Activated CD4-positive, CD25-positive, alpha-beta regulatory T cell treated with anti-CD3 and anti-CD28 coated beads, Interleukin-2, amount 50 U/mL, for 24 hours (primary cell): ENCODE data around the gene RHOT2.

ENCODE experiments used
- ATAC-seq, 2 donors: fragments of 150-1000 bp; cut with Tn5 transposase; one replicate each; pipeline ENCODE4 v1.10.0; 2021; ENCODE audit warnings: mild to moderate bottlenecking in 1 of 2, moderate library complexity in 1 of 2

The RHOT2 gene

GRCh38 chr16:671353-672131, 3.6 kb downstream of the RHOT2 start:
- no peak for ATAC-seq

GRCh38 chr16:672371-672770, 4.4 kb downstream of the RHOT2 start:
- ATAC-seq, result no peak

DNA sequence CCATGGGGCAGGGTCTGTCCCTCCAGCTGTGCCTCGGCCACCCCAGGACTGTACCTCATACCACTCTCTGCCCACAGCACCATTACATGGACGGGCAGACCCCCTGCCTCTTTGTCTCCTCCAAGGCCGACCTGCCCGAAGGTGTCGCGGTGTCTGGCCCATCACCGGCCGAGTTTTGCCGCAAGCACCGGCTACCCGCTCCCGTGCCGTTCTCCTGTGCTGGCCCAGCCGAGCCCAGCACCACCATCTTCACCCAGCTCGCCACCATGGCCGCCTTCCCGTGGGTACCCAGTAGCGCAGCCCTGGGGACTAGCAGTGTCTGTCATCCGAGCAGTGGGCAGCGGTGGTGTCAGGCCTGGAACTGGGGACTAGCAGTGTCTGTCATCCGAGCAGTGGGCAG, 4.9 kb downstream of the RHOT2 start:
- ATAC-seq, result no peak

- no peak for ATAC-seq
Observed at GRCh38 chr16:673399-673991, 5.6 kb downstream of the RHOT2 start.

DNA sequence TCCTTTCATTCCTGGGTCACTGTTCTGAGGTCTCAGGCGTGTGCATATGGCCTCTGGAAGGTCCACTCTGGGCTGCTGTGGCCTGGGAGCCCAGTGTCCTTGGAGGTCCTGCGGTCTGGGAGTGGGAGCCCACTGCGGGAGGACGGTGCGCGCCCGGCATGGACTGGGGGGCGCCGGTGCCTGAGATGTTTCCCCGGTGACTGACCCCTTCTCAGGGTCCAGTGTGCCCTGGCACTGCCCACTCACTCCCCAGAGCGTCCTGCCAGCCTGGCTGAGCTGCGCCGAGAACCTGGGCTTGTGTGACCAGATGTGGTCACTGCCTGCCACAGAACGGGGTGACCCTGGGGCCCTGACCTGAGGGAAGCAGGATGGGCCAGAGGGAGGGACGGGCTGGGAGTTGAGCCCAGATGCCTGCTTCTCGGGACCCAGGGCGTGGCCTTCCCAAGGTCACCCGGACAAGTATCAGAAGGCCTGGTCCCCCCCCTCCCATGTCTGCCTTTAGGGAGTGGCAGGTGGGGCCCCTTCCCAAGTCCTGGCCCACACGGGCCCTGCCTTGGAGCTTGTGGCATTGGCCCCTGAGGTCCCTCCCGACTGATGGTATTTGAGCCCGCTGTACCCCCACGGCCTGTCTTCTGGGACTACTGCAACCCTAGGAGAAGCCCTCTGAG, 6.4 kb downstream of the RHOT2 start:
- ATAC-seq, result no peak

DNA sequence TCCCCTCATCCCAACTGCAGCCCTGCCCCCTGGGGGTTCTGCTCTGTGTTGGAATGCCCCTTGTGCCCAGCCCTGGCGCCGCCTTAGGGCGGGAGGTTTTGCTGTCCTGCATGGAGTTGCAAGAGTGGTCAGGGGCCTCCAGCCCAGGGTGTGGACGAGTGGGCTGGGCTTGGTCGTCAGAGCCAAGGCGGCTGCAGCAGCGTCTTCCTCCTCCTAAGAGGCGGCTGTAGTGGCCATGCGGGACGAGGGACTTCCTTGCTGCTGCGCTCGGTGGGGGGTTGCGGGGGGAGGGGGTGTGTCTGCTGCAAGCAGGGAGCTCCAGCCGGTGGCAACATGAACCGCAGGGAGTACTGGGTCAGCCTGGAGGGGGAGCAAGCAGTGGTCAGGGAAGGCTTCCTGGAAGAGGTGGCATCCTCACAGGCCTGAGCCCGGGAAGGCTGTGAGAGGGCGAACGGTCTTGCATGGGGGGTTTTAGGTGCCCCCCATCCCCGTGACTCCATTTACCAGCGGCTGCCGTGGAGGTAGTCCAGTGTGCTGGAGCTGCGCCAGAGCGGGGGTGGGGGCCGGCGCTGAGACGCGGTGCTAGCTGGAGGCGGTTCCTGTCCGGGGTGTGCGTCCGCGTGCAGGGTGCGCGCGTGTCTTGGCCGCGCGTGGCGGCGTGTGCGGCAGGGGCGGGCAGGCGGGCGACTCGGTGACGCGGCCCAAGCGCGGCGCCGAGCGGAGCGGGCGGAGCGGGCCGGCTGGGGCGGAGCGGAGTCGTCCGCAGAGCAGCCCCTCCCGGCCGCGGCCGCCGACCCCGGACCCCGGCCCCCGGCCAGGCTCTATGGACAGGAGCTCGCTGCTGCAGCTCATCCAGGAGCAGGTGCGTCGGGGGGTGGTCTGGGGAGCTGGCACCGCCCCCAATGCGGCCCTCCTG, 7.3 kb downstream of the RHOT2 start, which contains the start of gene RHBDL1:
RHBDL1 (plus strand) TSS at position 704 of the 916 bp plus-strand sequence; CDS start at position 824, 120 bp downstream.
- ATAC-seq, result no peak

DNA sequence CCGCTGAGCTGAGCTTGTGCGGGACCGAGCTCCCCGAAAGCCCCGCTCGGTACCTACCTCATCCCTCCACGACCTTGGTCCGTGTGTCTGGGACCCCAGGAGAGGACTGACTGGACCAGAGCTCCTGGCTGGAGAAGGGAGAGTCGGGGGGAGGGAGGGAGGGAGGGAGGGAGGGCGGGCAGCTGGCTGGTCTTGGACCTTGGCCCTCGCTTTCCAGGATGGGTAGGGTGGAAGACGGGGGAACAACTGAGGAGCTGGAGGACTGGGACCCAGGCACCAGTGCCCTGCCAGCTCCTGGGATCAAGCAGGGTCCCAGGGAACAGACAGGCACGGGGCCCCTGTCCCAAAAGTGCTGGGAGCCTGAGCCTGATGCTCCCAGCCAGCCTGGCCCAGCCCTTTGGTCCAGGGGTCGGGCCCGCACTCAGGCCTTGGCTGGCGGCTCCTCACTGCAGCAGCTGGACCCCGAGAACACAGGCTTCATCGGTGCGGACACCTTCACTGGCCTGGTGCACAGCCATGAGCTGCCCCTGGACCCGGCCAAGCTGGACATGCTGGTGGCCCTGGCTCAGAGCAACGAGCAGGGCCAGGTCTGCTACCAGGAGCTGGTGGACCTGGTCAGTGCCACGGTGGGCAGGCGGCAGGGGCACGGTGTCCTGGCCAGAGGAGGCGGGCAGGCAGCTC, 8.1 kb downstream of the RHOT2 start:
- ATAC-seq, result no peak

DNA sequence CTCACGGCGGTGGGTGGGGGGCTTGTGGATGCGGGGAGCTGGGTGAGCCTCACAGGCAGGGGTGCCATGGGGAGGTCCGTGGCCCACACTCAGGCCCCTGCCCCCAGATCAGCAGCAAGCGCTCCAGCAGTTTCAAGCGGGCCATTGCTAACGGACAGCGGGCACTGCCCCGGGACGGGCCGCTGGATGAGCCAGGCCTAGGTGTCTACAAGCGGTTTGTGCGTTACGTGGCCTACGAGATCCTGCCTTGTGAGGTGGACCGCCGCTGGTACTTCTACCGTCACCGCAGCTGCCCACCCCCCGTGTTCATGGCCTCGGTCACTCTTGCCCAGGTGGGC, 8.6 kb downstream of the RHOT2 start:
- ATAC-seq, result no peak

GRCh38 chr16:676913-677312, 9.0 kb downstream of the RHOT2 start:
- ATAC-seq, result no peak

DNA sequence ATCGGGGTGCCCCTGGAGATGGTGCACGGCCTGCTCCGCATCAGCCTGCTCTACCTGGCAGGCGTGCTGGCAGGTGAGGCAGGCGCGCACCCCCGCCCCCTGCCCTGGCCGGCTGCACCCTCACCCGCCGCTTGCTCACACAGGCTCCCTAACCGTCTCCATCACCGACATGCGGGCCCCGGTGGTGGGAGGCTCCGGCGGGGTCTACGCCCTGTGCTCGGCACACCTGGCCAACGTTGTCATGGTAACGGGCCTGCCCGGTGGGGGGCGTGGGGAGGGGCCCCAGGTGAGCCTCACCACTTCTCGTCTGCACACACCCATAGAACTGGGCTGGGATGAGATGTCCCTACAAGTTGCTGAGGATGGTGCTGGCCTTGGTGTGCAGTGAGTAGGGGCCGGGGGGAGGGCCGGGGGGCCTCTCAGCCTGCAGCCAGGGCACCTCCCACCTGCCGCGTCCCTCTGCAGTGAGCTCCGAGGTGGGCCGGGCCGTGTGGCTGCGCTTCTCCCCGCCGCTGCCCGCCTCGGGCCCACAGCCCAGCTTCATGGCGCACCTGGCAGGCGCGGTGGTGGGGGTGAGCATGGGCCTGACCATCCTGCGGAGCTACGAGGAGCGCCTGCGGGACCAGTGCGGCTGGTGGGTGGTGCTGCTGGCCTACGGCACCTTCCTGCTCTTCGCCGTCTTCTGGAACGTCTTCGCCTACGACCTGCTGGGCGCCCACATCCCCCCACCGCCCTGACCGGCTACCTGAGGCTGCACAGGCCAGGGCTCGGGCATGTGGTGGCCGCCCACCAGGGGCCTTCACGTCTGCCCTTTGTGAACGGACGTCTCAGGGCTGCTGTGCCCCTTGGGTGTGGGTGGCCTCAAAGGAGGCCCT, 9.6 kb downstream of the RHOT2 start:
- ATAC-seq, result no peak

- ATAC-seq, result no peak
Observed at GRCh38 chr16:678209-678857, 10.4 kb downstream of the RHOT2 start.

DNA sequence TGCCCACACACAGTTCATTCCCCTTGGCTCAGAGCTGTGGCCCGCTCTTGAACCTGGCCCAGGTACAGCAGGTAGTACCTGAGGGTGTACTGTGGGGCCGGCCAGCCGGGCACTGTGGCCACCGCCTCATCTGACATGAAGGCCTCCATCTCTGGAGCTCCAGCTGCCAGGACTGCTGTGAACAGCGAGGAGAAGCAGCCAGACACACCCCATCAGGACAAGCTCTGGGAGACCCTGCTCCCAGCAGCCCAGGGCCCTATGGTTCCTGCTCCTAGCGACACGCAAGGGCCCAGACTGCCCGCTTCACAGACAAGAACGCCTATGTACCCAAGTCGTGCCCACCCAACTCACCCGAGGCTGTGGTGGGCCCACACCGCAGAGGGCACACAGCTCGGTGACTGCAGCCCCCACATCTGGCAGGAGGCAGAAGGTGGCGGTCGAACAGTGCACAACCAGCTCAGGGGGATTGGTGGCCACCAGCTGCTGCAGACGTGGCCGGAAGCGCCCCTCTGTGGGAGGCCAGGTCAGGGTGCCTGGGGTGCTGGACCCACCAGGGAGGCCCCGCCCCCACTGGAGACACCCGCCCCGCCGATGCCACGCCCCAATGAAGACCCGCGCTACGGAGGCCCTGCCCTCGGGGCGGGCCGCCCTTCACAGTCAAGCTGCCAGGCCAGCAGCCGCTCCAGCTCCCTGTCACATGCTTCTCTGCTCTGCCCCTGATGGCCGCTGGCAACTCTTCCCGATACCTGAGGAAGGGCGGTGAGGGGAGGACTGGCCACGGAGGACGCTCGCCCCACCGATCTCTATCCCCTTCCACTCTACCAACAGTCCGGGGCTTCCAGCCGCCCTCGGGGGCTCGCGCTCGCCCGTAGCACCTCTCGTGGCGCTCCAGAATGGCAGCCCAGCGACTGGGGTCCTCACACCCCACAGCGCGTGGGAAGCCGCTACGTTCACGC, 11.2 kb downstream of the RHOT2 start:
- peak; percentile 5 to 6 for ATAC-seq

DNA sequence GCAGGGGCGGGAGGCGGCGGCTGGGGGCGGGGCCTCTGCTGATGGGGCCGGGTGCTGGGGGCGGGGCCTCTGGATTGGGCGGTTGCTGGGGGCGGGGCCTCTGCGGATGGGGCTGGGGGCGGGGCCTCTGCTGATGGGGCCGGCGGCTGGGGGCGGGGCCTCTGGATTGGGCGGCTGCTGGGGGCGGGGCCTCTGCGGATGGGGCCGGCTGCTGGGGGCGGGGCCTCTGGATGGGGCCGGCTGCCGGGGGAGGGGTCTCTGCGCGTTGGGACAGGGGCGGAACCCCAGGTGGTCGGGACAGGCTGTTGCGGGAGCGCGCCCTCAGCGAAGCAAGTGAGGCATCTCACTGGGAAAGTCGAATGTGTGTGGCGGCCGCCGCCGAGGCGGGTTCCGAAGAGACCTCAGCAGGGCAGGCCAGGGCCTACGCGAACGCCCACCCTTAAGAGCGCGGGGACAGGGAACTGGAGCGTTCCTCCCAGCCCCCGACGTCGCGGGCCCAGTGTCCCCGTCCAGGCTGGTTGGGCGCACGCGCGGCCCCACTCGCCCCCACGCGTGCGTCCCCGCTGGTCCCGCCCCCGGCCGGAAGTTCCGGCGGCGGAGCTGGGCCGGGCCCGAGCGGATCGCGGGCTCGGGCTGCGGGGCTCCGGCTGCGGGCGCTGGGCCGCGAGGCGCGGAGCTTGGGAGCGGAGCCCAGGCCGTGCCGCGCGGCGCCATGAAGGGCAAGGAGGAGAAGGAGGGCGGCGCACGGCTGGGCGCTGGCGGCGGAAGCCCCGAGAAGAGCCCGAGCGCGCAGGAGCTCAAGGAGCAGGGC, 12.1 kb downstream of the RHOT2 start, which contains the start of gene STUB1:
STUB1 (plus strand) TSS at position 597 of the 811 bp plus-strand sequence; CDS start at position 713, 116 bp downstream.
- ATAC-seq, result peak; percentile 47 to 49

GRCh38 chr16:680625-680945, 12.7 kb downstream of the RHOT2 start:
- ATAC-seq, result no peak

- ATAC-seq, result no peak
Observed at GRCh38 chr16:680967-681745, 13.2 kb downstream of the RHOT2 start.

GRCh38 chr16:681746-682427, 14.0 kb downstream of the RHOT2 start:
- no peak for ATAC-seq
